HG03039 (cell line): Measurements from ENCODE around the gene NDUFB8.

Experiments used
- ATAC-seq: cut with Tn5 transposase; IDR thresholded peaks from one replicate; pipeline ENCODE4 v1.9.1; 2021; ENCODE audit warnings: mild to moderate bottlenecking, moderate library complexity; ENCODE audit not compliant: unreplicated experiment

NDUFB8 gene

DNA sequence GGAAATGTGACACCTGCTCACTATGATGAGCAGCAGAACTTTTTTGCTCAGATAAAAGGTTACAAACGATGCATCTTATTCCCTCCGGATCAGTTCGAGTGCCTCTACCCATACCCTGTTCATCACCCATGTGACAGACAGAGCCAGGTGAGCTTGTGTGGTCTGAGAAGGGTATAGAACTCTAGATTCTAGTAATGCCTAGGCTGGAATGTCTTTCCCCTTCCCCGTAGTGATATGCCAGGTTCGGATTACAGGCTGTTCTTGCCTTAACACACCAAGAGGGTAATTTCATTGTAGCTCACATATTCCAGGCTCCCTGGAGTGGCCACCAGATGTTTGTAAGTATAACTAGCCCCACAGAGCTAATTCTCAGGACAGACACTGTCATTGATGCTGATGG lies 15.3 kb upstream of the NDUFB8 start:
- no peak for ATAC-seq

DNA sequence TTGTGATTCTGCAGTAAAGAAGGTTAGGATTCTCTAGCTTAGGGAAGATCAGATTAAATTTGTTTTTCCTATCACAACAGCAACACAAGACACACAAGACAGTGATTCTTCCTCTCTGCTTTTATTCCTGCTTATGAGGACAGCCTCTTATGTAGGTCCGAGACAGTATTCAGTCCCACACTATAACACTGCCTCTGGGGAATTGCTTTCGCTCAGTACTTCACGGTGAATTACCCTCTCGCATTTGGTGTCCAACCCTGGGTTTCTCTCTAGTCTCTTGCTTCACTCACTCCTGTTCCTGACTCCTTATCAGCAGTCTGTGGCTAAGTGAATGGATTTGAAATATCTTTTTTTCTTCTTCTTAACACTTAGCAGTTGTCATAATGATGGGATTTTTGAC lies 7.8 kb upstream of the NDUFB8 start:
- ATAC-seq: no peak

GRCh38 chr10:100535715-100536353 lies 6.2 kb upstream of the NDUFB8 start, which contains the start of gene HIF1AN:
HIF1AN (plus strand) TSS chr10:100535943; CDS start chr10:100535959, 16 bp downstream.
- ATAC-seq: peak; percentile 86

GRCh38 chr10:100535338-100535714 lies 5.7 kb upstream of the NDUFB8 start:
- no peak for ATAC-seq

DNA sequence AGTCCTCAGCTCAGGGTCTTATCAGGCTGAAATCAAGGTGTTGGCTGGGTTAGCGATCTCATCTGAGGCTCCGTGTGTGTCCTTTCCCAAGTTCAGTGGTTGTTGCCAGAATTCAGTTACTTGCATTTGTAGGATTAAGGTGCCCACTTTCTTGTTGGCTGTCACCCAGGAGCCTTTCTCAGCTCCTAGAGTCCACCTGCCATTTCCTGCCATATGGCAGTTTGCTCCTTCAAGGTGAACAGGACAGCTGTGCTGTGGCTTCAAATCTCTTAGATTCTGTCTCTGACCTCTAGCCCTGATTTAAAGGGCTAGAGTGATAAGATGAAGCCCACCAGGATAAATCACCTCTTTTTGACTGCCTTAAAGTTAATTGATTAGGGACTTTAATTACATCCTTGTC lies 5.1 kb upstream of the NDUFB8 start:
- no peak for ATAC-seq

DNA sequence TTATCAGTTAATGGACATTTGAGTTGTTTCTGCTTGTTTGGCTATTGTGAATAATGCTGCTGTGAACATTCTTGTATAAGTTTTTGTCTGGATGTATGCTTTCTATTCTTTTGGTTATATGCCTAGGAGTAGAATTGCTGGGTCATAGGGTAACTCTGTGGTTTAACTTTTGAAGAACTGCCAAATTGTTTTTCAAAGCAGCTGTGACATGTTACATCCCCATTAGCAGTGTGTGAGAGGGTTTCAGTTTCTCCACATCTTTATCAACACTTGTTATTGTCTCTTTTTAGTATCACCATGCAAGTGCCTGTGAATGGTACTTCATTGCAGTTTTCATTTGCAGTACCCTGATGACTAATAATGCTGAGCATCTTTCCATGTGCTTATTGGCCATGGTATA lies 2.1 kb upstream of the NDUFB8 start:
- no peak for ATAC-seq

GRCh38 chr10:100528921-100529474 lies 673 bp downstream of the NDUFB8 start:
- ATAC-seq: no peak

DNA sequence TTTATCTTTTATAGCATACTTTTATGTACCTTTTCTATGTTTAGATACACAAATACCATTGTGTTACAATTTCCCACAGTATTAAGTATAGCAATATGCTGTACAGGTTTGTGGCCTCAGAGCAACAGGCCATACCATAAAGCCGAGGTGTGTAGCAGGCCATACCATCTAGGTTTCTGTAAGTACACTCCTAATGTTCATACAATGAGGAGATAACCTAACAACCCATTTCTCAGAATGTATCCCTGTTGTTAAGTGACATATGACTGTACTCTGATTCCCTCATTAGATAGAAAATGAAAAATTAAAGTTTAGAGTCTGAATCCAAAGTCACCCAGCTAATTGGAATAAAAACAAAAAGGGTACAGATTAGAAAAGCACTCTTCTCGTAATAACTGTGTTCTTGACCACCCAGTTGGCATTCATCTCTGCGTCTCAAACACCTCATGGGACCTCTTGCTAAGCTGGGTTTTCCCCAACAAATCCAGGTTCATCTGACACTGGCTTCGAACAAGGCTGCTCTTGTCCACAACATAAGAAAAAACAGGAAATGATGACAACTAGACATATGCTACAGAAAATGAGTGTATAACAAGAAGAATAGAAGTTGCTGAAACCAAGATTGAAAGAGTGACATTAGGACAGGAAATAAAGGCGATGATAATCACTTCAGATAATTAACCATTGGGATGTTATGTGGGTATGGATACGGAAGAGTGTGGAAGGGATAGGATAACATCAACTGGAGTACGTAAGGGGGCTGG lies 1.4 kb downstream of the NDUFB8 start:
- no peak for ATAC-seq

DNA sequence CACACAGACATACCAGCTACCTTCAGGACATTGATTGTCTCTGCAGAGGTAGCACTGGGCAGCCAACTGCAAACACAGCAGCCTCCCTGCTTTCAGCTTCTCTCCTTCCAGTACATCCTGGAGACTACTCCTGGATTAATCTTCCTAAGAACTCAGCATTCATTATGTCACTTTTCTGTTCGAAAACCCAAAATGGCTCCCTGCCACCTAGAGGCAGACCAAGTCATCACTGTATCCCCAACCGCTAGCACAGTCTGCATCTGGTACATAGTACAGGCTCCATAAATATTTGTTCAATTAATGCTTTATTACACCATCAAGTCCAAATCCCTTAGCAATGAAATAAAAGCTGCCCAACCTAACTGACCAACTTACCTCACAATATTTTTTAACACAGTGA lies 5.0 kb downstream of the NDUFB8 start:
- no peak for ATAC-seq

DNA sequence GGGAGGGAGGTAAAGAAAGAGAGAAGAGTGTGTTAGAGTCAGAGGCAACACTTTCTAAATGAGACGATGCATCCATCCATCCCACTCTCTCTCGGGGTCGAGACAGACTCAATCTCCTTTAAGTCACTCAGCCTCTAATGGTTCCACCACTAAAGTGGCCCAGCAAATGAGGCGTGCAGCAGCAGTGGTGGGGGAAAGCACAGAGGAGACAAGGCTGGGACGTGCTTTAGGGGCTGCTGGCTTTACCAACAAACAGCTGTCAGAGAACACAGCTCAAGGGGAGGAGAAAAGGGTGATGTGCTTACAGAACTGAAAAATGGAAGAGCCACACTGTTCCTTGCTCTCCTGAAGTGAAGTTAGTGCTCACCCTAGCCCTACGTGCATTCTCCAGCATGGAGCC lies 5.5 kb downstream of the NDUFB8 start:
- ATAC-seq: no peak

GRCh38 chr10:100522945-100523344 lies 6.7 kb downstream of the NDUFB8 start:
- ATAC-seq: no peak

DNA sequence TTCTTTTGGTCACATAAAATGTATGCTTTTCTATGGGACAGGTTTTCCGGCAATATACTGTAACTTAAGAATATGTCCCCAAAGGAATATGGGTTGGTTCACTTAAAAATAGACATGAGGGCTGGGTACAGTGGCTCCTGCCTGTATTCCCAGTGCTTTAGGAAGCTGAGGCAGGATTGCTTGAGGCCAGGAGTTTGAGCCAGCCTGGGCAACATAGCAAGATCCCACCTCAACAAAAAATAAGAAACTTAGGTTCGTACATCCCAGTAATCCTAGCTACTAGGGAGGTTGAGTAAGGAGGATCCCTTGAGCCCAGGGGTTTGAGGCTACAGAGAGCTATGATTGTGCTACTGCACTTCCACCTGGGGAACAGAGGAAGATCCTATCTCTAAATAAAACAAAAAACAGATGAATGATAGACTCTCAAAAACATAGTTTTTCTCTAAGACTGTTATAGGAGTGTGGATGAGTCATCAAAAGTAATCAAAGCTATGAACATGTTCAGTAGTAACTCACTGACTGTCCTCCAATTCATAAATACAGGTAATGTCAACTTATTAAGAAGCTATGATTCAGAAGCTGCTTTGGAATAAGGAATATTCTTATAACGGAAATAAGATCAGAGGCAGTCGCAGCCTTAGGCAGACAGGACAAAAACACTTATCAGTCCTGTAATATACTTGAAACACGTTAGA lies 7.4 kb downstream of the NDUFB8 start:
- ATAC-seq: no peak

DNA sequence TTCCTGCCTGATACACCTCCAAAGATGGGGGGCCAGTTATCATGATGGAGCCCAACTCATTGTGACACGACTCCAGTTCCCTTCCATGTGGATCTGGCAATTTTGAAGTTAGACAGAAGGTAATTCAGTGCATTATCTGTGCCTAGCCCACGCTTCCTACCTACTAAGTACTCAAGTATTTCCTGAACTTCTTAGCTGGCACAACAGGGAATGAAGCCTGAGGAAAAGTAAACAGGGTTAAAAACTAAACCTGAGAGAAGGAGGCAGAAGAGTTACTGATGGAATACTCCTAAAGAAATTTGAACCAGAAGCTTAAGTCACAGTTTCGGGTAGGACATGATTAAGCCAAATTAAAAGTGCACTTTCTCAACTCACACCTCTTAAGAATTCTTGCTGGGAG lies 8.9 kb downstream of the NDUFB8 start:
- ATAC-seq: no peak

- no peak for ATAC-seq
Observed at GRCh38 chr10:100519311-100520051, 10.2 kb downstream of the NDUFB8 start, which contains the start of gene SEC31B. SEC31B (minus strand) TSS chr10:100519861; CDS start chr10:100516952, 2,909 bp downstream.

GRCh38 chr10:100518761-100519241 lies 10.9 kb downstream of the NDUFB8 start:
- no peak for ATAC-seq

DNA sequence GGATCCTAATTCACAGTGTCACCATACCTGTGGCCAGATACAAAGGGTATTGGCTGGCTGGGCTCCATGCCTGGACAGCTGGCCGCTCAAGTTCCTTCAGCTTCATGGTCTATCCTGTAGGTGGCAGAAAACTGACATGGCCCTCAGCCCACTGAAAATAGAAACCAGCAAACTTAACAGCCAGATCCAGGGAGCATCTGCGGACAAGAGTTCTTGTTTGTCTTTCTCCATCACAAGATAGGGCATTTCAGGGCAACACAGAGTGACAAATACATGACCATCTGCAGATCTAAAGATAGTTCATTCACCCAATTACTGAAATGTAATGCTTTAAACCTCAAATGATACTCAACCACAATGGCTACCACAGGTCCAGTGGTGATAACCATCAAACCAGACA lies 12.8 kb downstream of the NDUFB8 start:
- no peak for ATAC-seq

GRCh38 chr10:100515612-100516011 lies 14.1 kb downstream of the NDUFB8 start:
- no peak for ATAC-seq

- ATAC-seq: no peak
Observed at GRCh38 chr10:100510533-100511308, 18.9 kb downstream of the NDUFB8 start.

GRCh38 chr10:100509241-100509840 lies 20.3 kb downstream of the NDUFB8 start:
- no peak for ATAC-seq
